ENCODE measurements around the gene SPN.

- TF ChIP-seq ZBTB49 (tag by site-specific recombination; IDR thresholded peaks at IDR 0.05; ENCODE audit: low read depth) (no peak), ZNF544 (tag by site-specific recombination; IDR thresholded peaks at IDR 0.05) (no peak), ZNF513 (tag by site-specific recombination; IDR thresholded peaks at IDR 0.05) (no peak), CTCF (tag by site-specific recombination; IDR thresholded peaks at IDR 0.05) (no peak), ZBTB10 (tag by site-specific recombination; IDR thresholded peaks at IDR 0.05) (no peak), ZNF76 (tag by site-specific recombination; IDR thresholded peaks at IDR 0.05; ENCODE audit: borderline replicate concordance, low read depth) (no peak)
These were observed 10.5 kb downstream of the SPN start for GRCh38 chr16:29673501-29673900.
